HCT116 (cell line): ENCODE data around the gene IL17RA. TPM values are rescaled to one million over a fixed set of nuclear protein-coding genes. Genes with fewer than 3 reads are reported as not detected.

Experiments used
- ATAC-seq: fragments of 200-7000 bp; cut with Tn5 transposase; 2 replicates; pipeline ENCODE4 v1.9.1; 2020; ENCODE audit warnings: mild to moderate bottlenecking, moderate library complexity
- BruUV-seq: library from RNA; stranded (reverse); fragments of 400-500 nt; replicated peaks from 2 replicates; lab custom pipeline; 2021; lab: Mats Ljungman, UMichigan
- CTCF ChIA-PET: fragments of 300-600 bp; sonication (Branson Sonifier 250); formaldehyde crosslinking; loops from one replicate; lab custom pipeline; 2021; ENCODE audit warnings: antibody characterized with exemption; lab: Charles Lee
- POLR2A ChIA-PET: fragments of 300-600, 350-600 bp; sonication (Branson Sonifier 250); formaldehyde crosslinking; loops from one replicate; lab custom pipeline; 2021; ENCODE audit warnings: antibody characterized with exemption; lab: Charles Lee
- RAD21 ChIA-PET, 2 experiments: fragments of 300-600 bp; sonication (Branson Sonifier 250); formaldehyde crosslinking; loops; one replicate each; lab custom pipeline; 2023; ENCODE audit warnings: low total read pairs in 2 of 2; ENCODE audit not compliant: uncharacterized antibody in 2 of 2, unreplicated experiment in 2 of 2, low non-redundant PET in 1 of 2; lab: Charles Lee
- DNase-seq: peaks from one replicate; pipeline ENCODE4 v3.0.0-alpha.2; 2010; ENCODE audit warnings: low read depth, low spot score
- H2AFZ ChIP-seq: fragments of 200-600 bp; shearing (Covaris generic), sonication (generic); 2 replicates; pipeline ENCODE4 v1.6.1; 2017; ENCODE audit warnings: low read depth, mixed run types, mixed read lengths, antibody characterized with exemption, low read length; ENCODE audit not compliant: poor library complexity, severe bottlenecking
- H3K27ac ChIP-seq: 2 replicates; pipeline ENCODE4 v1.5.1; 2012; ENCODE audit warnings: low read depth, low read length
- H3K27me3 ChIP-seq: fragments of 200-600 bp; sonication (generic); 2 replicates; pipeline ENCODE4 v1.6.1; 2016; ENCODE audit warnings: mixed run types, low read length, mixed read lengths; ENCODE audit not compliant: insufficient read depth
- H3K36me3 ChIP-seq, 2 experiments: fragments of 200-500 bp in 1 of 2; fragments of 200-600 bp in 1 of 2; sonication (Bioruptor generic) in 1 of 2; sonication (generic) in 1 of 2; 2 replicates each; pipeline versions ENCODE4 v1.5.1 to v1.6.1; 2014 to 2016; ENCODE audit warnings: low read length in 2 of 2, inconsistent platforms in 1 of 2, mixed read lengths in 1 of 2, mixed run types in 1 of 2; ENCODE audit not compliant: insufficient read depth in 2 of 2, control insufficient read depth in 1 of 2
- H3K4me1 ChIP-seq, 2 experiments: fragments of 200-600 bp in 1 of 2; sonication (generic) in 1 of 2; 2 replicates each; pipeline versions ENCODE4 v1.5.1 to v1.6.1; 2012 to 2017; ENCODE audit warnings: low read length in 2 of 2, inconsistent platforms in 1 of 2, mild to moderate bottlenecking in 1 of 2, mixed read lengths in 1 of 2, mixed run types in 1 of 2, moderate library complexity in 1 of 2; ENCODE audit not compliant: insufficient read depth in 2 of 2, control insufficient read depth in 1 of 2
- H3K4me2 ChIP-seq: fragments of 200-600 bp; sonication (generic); 2 replicates; pipeline ENCODE4 v1.6.1; 2017; ENCODE audit warnings: mixed run types, low read length, mixed read lengths
- H3K4me3 ChIP-seq, 2 experiments: fragments of 200-600 bp in 1 of 2; sonication (generic) in 1 of 2; replicated peaks in 1 of 2; 2 replicates each; pipeline ENCODE4 v1.5.1; 2011 to 2016; ENCODE audit warnings: low read length in 2 of 2, control low read depth in 1 of 2, low read depth in 1 of 2, mild to moderate bottlenecking in 1 of 2, mixed read lengths in 1 of 2, mixed run types in 1 of 2
- H3K79me2 ChIP-seq: fragments of 200-600 bp; sonication (generic); 2 replicates; pipeline ENCODE4 v1.6.1; 2017; ENCODE audit warnings: mild to moderate bottlenecking, mixed run types, low read length, moderate library complexity, mixed read lengths; ENCODE audit not compliant: insufficient read depth
- H3K9ac ChIP-seq: fragments of 200-600 bp; sonication (generic); 2 replicates; pipeline ENCODE4 v1.6.1; 2016; ENCODE audit warnings: low read length, mixed read lengths
- H3K9me2 ChIP-seq: fragments of 200-600 bp; sonication (generic), shearing (Covaris generic); 2 replicates; pipeline ENCODE4 v1.6.1; 2017; ENCODE audit warnings: mixed run types, mild to moderate bottlenecking, moderate library complexity; ENCODE audit not compliant: insufficient read depth
- H3K9me3 ChIP-seq, 2 experiments: fragments of 200-500 bp in 1 of 2; fragments of 200-600 bp in 1 of 2; sonication (Bioruptor generic) in 1 of 2; sonication (generic) in 1 of 2; 2 replicates each; pipeline ENCODE4 v1.6.1; 2014 to 2017; ENCODE audit warnings: low read length in 2 of 2, mixed read lengths in 2 of 2, inconsistent platforms in 1 of 2, low read depth in 1 of 2, mild to moderate bottlenecking in 1 of 2, mixed run types in 1 of 2, moderate library complexity in 1 of 2; ENCODE audit not compliant: control insufficient read depth in 1 of 2, insufficient read depth in 1 of 2
- H4K20me1 ChIP-seq: fragments of 200-600 bp; sonication (generic), shearing (Covaris generic); 2 replicates; pipeline ENCODE4 v1.6.1; 2017; ENCODE audit warnings: mixed run types, mild to moderate bottlenecking, moderate library complexity; ENCODE audit not compliant: insufficient read depth
- ATF3 ChIP-seq: IDR thresholded peaks from 2 replicates; pipeline ENCODE4 v1.6.1; 2012
- CEBPB ChIP-seq: IDR thresholded peaks from 2 replicates; pipeline ENCODE4 v1.6.1; 2012; ENCODE audit warnings: low read depth
- EGR1 ChIP-seq: IDR thresholded peaks from 2 replicates; pipeline ENCODE4 v1.6.1; 2012; ENCODE audit warnings: low read depth
- ELF1 ChIP-seq: IDR thresholded peaks from 2 replicates; pipeline ENCODE4 v1.6.1; 2012; ENCODE audit warnings: low read depth, borderline replicate concordance
- EZH2phosphoT487 ChIP-seq: fragments of 200-600 bp; IDR thresholded peaks from 2 replicates; pipeline ENCODE4 v1.6.1; 2018; ENCODE audit warnings: antibody characterized with exemption, borderline replicate concordance
- FOSL1 ChIP-seq: IDR thresholded peaks from 2 replicates; pipeline ENCODE4 v1.6.1; 2012; ENCODE audit warnings: low read depth
- JUND ChIP-seq: IDR thresholded peaks from 2 replicates; pipeline ENCODE4 v1.6.1; 2012
- POLR2A ChIP-seq: IDR thresholded peaks from 2 replicates; pipeline ENCODE4 v1.7.0; 2011; ENCODE audit warnings: borderline replicate concordance; ENCODE audit not compliant: insufficient read depth, insufficient read length; ENCODE audit errors: extremely low read depth
- POLR2AphosphoS5 ChIP-seq: IDR thresholded peaks from 2 replicates; pipeline ENCODE4 v1.6.1; 2011; ENCODE audit warnings: mild to moderate bottlenecking, low read depth, low read length, moderate library complexity
- RAD21 ChIP-seq: IDR thresholded peaks from 2 replicates; pipeline ENCODE4 v1.6.1; 2012; ENCODE audit warnings: low read depth, mild to moderate bottlenecking
- REST ChIP-seq: IDR thresholded peaks from 2 replicates; pipeline ENCODE4 v1.6.1; 2012; ENCODE audit warnings: low read depth
- ZBTB33 ChIP-seq: IDR thresholded peaks from 2 replicates; pipeline ENCODE4 v1.6.1; 2011; ENCODE audit warnings: mild to moderate bottlenecking, low read length, moderate library complexity; ENCODE audit not compliant: insufficient replicate concordance; ENCODE audit errors: extremely low read depth
- ZFX ChIP-seq: fragments of 450-650 bp; IDR thresholded peaks from 2 replicates; pipeline ENCODE4 v1.6.1; 2017
- ZNF274 ChIP-seq: fragments of 200-500 bp; sonication (Bioruptor generic); IDR thresholded peaks from 2 replicates; pipeline ENCODE4 v1.6.1; 2014; ENCODE audit warnings: mild to moderate bottlenecking, low read depth, low read length, inconsistent platforms
- intact Hi-C: fragments of 100-400 bp; cut with micrococcal nuclease; formaldehyde crosslinking; loops from 2 replicates; pipeline ENCODE4 v1.10.0; 2022
- total RNA-seq: library from RNA; stranded (reverse); gene quantifications from one replicate; pipeline ENCODE4 v1.2.1, GENCODE V29; 2021; ENCODE audit not compliant: unreplicated experiment

IL17RA gene
- total RNA-seq, 1 experiment from 2014 or later: 17.3 TPM

GRCh38 chr22:17064498-17065100 lies 20.2 kb upstream of the IL17RA start:
- no peaks in the 10 kb centered on the region for H4K20me1 ChIP-seq
- no peaks in the 10 kb centered on the region for H3K4me1 ChIP-seq
- H3K9ac ChIP-seq: no peak overlapping the region
- H3K79me2 ChIP-seq: no peaks in the 10 kb centered on the region
- H3K4me3 ChIP-seq: no peak overlapping the region
- ChIA-PET RAD21 (no interaction called here), POLR2A (no interaction called here), CTCF (no interaction called here)
- ATAC-seq (no peak), DNase-seq (no peak)
- H3K9me3 ChIP-seq: no peaks in the 10 kb centered on the region
- peaks cover 0 to 2% of the 10 kb centered on the region in 2 experiments; a peak in 1 of 4 replicates for H3K36me3 ChIP-seq
- intact Hi-C loops: no loop called here
- H3K27ac ChIP-seq: no peak overlapping the region
- H3K9me2 ChIP-seq: no peaks in the 10 kb centered on the region
- H3K4me2 ChIP-seq: no peak overlapping the region
- BruUV-seq: no TSS peak
- H3K27me3 ChIP-seq: no peaks in the 10 kb centered on the region
- TF ChIP-seq POLR2A (no peak), REST (no peak), ZFX (no peak), CEBPB (no peak), ATF3 (no peak), ZNF274 (no peak), ELF1 (no peak), POLR2AphosphoS5 (no peak), RAD21 (no peak), JUND (no peak), EZH2phosphoT487 (no peak), EGR1 (no peak), ZBTB33 (no peak), FOSL1 (no peak)
- no peak overlapping the region for H2AFZ ChIP-seq
